Mesendoderm (in vitro differentiated cells): ENCODE results near the gene CCDC192.

Experiments
- DNase-seq: peaks from one replicate; pipeline ENCODE4 v3.0.0; 2013
- H2AK5ac ChIP-seq: 2 replicates; pipeline ENCODE4 v1.6.1; 2013; ENCODE audit warnings: low read length, inconsistent platforms
- H2BK120ac ChIP-seq: 2 replicates; pipeline ENCODE4 v1.6.1; 2013; ENCODE audit warnings: low read depth, mild to moderate bottlenecking, low read length, moderate library complexity, mixed read lengths
- H2BK15ac ChIP-seq: replicated peaks from 2 replicates; pipeline ENCODE4 v1.6.1; 2013; ENCODE audit warnings: low read depth, mild to moderate bottlenecking, moderate library complexity
- H2BK5ac ChIP-seq: 2 replicates; pipeline ENCODE4 v1.6.1; 2013; ENCODE audit warnings: low read length, inconsistent platforms
- H3K18ac ChIP-seq: 2 replicates; pipeline ENCODE4 v1.6.1; 2013; ENCODE audit warnings: mild to moderate bottlenecking, low read length, mixed read lengths
- H3K23ac ChIP-seq: one replicate; pipeline ENCODE4 v1.6.1; 2013; ENCODE audit warnings: low read length
- H3K27ac ChIP-seq: 2 replicates; pipeline ENCODE4 v1.5.1; 2013; ENCODE audit warnings: low read depth, mild to moderate bottlenecking, inconsistent platforms, low read length, moderate library complexity
- H3K27me3 ChIP-seq: 2 replicates; pipeline ENCODE4 v1.6.1; 2013; ENCODE audit warnings: low read length, control low read depth, mild to moderate bottlenecking, inconsistent platforms; ENCODE audit not compliant: insufficient read depth, poor library complexity
- H3K36me3 ChIP-seq: 2 replicates; pipeline ENCODE4 v1.6.1; 2013; ENCODE audit warnings: low read length, inconsistent platforms; ENCODE audit not compliant: control insufficient read depth, insufficient read depth
- H3K4ac ChIP-seq: one replicate; pipeline ENCODE4 v1.6.1; 2013; ENCODE audit warnings: low read depth, mild to moderate bottlenecking, low read length, moderate library complexity
- H3K4me1 ChIP-seq: 2 replicates; pipeline ENCODE4 v1.6.1; 2013; ENCODE audit warnings: low read depth, low read length, inconsistent platforms; ENCODE audit not compliant: control insufficient read depth
- H3K4me2 ChIP-seq: 2 replicates; pipeline ENCODE4 v1.6.1; 2013; ENCODE audit warnings: low read length
- H3K4me3 ChIP-seq: 2 replicates; pipeline ENCODE4 v1.5.1; 2013; ENCODE audit warnings: mild to moderate bottlenecking, low read length
- H3K56ac ChIP-seq: one replicate; pipeline ENCODE4 v1.6.1; 2013; ENCODE audit warnings: low read length
- H3K79me1 ChIP-seq: 2 replicates; pipeline ENCODE4 v1.6.1; 2013; ENCODE audit warnings: low read length, inconsistent platforms
- H3K79me2 ChIP-seq: 2 replicates; pipeline ENCODE4 v1.6.1; 2013; ENCODE audit warnings: mild to moderate bottlenecking, low read length; ENCODE audit not compliant: control insufficient read depth, insufficient read depth
- H3K9ac ChIP-seq: 2 replicates; pipeline ENCODE4 v1.6.1; 2013; ENCODE audit warnings: low read length, inconsistent platforms
- H4K5ac ChIP-seq: one replicate; pipeline ENCODE4 v1.6.1; 2013; ENCODE audit warnings: low read length
- H4K8ac ChIP-seq: one replicate; pipeline ENCODE4 v1.6.1; 2013; ENCODE audit warnings: low read depth, mild to moderate bottlenecking, control low read depth, low read length, moderate library complexity
- WGBS: extraction: QIAGEN DNeasy Blood & Tissue Kit; methylation state at CpG from one replicate; pipeline ENCODE4 v1.1.7; 2013; ENCODE audit warnings: low lambda C conversion rate, missing lambda C conversion rate; ENCODE audit not compliant: insufficient coverage; ENCODE audit errors: extremely low coverage; 5-methylcytosine and 5-hydroxymethylcytosine counted together

CCDC192 gene

DNA sequence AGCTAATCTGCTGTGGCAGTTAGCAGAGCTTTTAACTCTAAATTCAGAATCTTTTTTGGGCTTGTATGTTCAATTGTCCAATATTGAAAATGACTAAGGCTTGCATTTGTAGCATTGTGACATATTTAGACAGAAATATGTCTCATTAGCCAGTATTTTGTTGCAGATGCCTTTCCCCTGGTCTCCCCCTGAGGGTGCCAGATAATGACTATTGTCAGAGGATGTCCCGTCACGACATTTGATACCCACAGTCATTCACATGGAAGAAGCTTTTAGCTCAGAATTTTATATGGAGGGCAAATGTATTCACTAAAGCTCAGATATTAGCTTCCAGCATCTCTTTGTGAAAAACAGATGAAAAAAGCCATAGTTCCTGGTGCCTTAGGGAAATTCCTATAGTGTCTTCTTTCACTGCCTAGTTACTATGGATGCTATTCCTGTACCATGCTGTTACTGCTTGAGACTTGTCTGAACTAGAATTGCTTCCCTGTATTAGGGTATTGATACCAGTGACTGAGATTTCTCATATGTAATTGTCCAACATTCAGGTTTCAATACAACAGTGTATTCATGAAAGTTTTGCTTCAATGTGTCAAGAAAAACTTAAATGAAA is 96.2 kb downstream of the CCDC192 start:
- Histone ChIP-seq H2AK5ac (no peak overlapping the region), H3K27me3 (no peaks in the 10 kb centered on the region), H3K27ac (no peak overlapping the region), H3K4me2 (no peak overlapping the region), H3K4ac (no peak overlapping the region), H3K79me2 (no peaks in the 10 kb centered on the region), H3K79me1 (no peaks in the 10 kb centered on the region), H3K23ac (no peak overlapping the region), H4K8ac (no peak overlapping the region), H4K5ac (no peak overlapping the region), H3K4me3 (no peak overlapping the region), H2BK120ac (no peak overlapping the region), H2BK5ac (no peak overlapping the region), H2BK15ac (no peak overlapping the region), H3K36me3 (no peaks in the 10 kb centered on the region), H3K56ac (no peak overlapping the region), H3K4me1 (no peaks in the 10 kb centered on the region), H3K9ac (no peak overlapping the region), H3K18ac (no peak overlapping the region)
- DNase-seq, result peak; percentile 6
- no CpG with 5 or more reads among the region's 2 CpGs for WGBS

DNA sequence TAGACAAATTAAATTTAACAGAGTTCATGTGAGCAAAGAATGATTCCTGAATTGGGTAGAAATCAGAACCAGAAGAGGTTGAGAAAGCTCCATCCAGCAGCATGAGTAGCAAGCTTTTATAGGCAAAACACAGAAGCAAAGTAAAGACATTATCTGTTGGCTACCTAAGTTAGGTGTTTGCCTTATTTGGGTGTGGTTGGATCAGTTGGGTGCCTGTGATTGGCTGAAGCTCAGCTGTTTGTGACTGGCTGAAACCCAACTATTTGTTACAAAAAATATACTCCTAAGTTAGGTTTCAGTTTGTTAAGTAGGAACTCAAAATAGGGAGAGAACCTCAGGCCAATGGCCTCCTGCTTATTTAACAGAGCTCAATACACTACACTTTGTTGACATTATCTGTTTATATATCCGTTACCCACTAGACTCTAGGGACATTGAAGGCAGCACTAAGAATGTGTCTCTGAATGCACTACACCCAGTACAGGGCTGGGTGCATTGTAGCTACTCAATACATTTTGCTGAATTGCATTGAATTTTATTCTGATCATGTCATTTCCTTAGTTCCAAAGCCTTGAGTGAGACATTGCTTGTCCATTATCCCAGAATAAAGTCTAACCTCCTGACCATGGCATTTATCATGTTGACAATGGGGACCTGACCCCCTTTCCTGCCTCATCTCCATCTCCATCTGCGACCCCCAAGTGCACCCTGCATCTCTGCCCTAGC is 98.7 kb downstream of the CCDC192 start:
- no peaks in the 10 kb centered on the region for H3K79me1 ChIP-seq
- H2BK120ac ChIP-seq, result no peak overlapping the region
- no peaks in the 10 kb centered on the region for H3K4me1 ChIP-seq
- H3K23ac ChIP-seq, result no peak overlapping the region
- no peak overlapping the region for H2BK15ac ChIP-seq
- H3K4me2 ChIP-seq, result no peak overlapping the region
- no CpG with 5 or more reads among the region's 2 CpGs for WGBS
- no peak for DNase-seq
- H3K4me3 ChIP-seq, result no peak overlapping the region
- no peak overlapping the region for H3K18ac ChIP-seq
- H2BK5ac ChIP-seq, result no peak overlapping the region
- no peaks in the 10 kb centered on the region for H3K79me2 ChIP-seq
- no peaks in the 10 kb centered on the region for H3K36me3 ChIP-seq
- no peak overlapping the region for H4K8ac ChIP-seq
- H2AK5ac ChIP-seq, result no peak overlapping the region
- H3K9ac ChIP-seq, result no peak overlapping the region
- no peak overlapping the region for H4K5ac ChIP-seq
- no peaks in the 10 kb centered on the region for H3K27me3 ChIP-seq
- no peak overlapping the region for H3K27ac ChIP-seq
- H3K4ac ChIP-seq, result no peak overlapping the region
- H3K56ac ChIP-seq, result no peak overlapping the region

DNA sequence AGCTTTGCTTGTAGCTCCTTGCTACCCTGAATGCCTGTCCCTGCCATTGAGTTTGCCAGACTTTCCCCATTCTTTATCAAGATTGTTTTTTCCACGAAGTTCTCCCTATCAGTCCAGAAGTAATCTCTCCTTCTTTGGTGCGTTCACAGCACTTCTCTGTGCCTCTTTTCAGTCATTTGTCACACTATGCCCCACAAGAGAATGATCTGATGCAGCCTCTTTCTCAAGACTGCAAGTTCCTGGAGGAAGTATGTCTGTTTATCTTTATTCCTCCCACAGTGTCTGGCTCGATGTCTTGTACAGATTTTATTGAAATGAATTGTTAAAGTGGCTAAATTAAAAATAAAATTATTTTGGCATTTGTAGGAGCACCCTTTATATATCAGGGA is 99.3 kb downstream of the CCDC192 start:
- Histone ChIP-seq H3K27me3 (no peaks in the 10 kb centered on the region), H2AK5ac (no peak overlapping the region), H2BK120ac (no peak overlapping the region), H3K56ac (no peak overlapping the region), H3K4me1 (no peaks in the 10 kb centered on the region), H3K79me1 (no peaks in the 10 kb centered on the region), H3K4me3 (no peak overlapping the region), H3K79me2 (no peaks in the 10 kb centered on the region), H3K36me3 (no peaks in the 10 kb centered on the region), H3K18ac (no peak overlapping the region), H3K4ac (no peak overlapping the region), H3K4me2 (no peak overlapping the region), H4K5ac (no peak overlapping the region), H2BK15ac (no peak overlapping the region), H3K27ac (no peak overlapping the region), H4K8ac (no peak overlapping the region), H3K9ac (no peak overlapping the region), H3K23ac (no peak overlapping the region), H2BK5ac (no peak overlapping the region)
- no peak for DNase-seq
- no CpG with 5 or more reads among the region's 3 CpGs for WGBS

DNA sequence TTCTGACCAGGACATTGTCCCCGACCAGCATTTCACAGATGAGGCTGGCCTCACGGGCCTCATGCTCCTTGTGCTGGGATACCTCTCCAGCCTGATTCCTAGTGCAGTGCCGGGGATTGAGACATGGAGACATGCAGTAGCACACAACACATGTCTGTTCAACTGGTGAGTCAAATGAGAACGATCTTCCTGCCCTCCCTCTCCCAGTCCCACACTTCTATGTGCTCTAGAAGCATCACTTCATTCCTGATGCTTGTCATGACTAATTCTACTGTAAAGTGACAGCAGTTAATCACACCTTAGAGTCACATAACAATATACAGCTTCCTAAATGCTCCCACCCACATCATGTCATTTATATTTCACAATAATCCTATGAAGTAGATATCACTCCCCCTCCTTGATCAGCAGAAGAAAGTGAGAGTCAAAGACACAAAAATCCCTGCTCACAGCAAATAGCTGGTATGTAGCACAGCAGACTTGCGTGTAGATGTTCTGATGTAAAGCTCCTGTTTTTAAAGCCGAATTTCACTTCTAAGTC is 101.8 kb downstream of the CCDC192 start:
- no CpG with 5 or more reads among the region's 6 CpGs for WGBS
- Histone ChIP-seq H2AK5ac (no peak overlapping the region), H3K27me3 (no peaks in the 10 kb centered on the region), H3K79me2 (no peaks in the 10 kb centered on the region), H3K79me1 (no peaks in the 10 kb centered on the region), H3K27ac (no peak overlapping the region), H3K9ac (no peak overlapping the region), H3K18ac (no peak overlapping the region), H3K4me2 (no peak overlapping the region), H3K4me1 (no peaks in the 10 kb centered on the region), H2BK5ac (no peak overlapping the region), H3K4ac (no peak overlapping the region), H3K4me3 (no peak overlapping the region), H2BK15ac (no peak overlapping the region), H2BK120ac (no peak overlapping the region), H3K23ac (no peak overlapping the region), H3K36me3 (no peaks in the 10 kb centered on the region), H4K5ac (no peak overlapping the region), H4K8ac (no peak overlapping the region), H3K56ac (no peak overlapping the region)
- no peak for DNase-seq

DNA sequence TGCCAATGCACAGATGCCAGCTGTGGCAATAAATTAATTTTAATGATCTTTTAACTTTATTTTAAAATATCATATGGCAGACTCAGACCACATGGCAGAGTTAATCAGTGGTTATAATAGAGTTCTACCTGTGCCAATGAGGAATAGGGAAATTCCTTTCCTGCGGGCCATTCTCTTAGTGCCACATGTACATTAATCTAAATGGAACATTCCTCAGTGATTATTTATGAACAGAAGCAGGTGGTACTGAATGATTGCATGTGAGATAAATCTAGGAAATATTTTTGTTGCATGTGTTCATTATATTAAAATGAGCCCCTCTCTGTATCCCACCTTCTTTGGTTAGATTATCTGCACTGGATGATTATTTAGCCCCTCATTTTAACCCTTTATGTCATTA is 102.3 kb downstream of the CCDC192 start:
- Histone ChIP-seq H3K56ac (no peak overlapping the region), H3K23ac (no peak overlapping the region), H4K5ac (no peak overlapping the region), H3K27ac (no peak overlapping the region), H3K4me1 (no peaks in the 10 kb centered on the region), H3K36me3 (no peaks in the 10 kb centered on the region), H2BK15ac (no peak overlapping the region), H3K79me2 (no peaks in the 10 kb centered on the region), H2BK5ac (no peak overlapping the region), H3K27me3 (no peaks in the 10 kb centered on the region), H3K4me2 (no peak overlapping the region), H3K9ac (no peak overlapping the region), H4K8ac (no peak overlapping the region), H3K4me3 (no peak overlapping the region), H3K4ac (no peak overlapping the region), H2AK5ac (no peak overlapping the region), H3K18ac (no peak overlapping the region), H2BK120ac (no peak overlapping the region), H3K79me1 (no peaks in the 10 kb centered on the region)
- WGBS, result no CpG with 5 or more reads among the region's 1 CpG
- no peak for DNase-seq
